IPS DF 6.9 (cell line): ENCODE results near the gene MAGI2.
A peak's percentile ranks its signal among the peaks of the same experiment; 100 is the strongest.

Source experiments
- DNase-seq: peaks from one replicate; pipeline ENCODE4 v3.0.0-alpha.2; 2013; ENCODE audit warnings: low read depth, low spot score
- H3K27ac ChIP-seq: one replicate; pipeline ENCODE4 v1.5.1; 2013; ENCODE audit warnings: low read length, control low read depth
- H3K27me3 ChIP-seq: 2 replicates; pipeline ENCODE4 v1.6.1; 2013; ENCODE audit warnings: mild to moderate bottlenecking, low read length; ENCODE audit not compliant: control insufficient read depth, insufficient read depth
- H3K36me3 ChIP-seq: 2 replicates; pipeline ENCODE4 v1.6.1; 2013; ENCODE audit warnings: low read length; ENCODE audit not compliant: control insufficient read depth, insufficient read depth
- H3K4me1 ChIP-seq: 2 replicates; pipeline ENCODE4 v1.6.1; 2013; ENCODE audit warnings: low read length; ENCODE audit not compliant: control insufficient read depth, insufficient read depth
- H3K4me3 ChIP-seq: 2 replicates; pipeline ENCODE4 v1.5.1; 2013; ENCODE audit warnings: mild to moderate bottlenecking, low read length
- H3K9me3 ChIP-seq: 2 replicates; pipeline ENCODE4 v1.6.1; 2013; ENCODE audit warnings: low read length, inconsistent platforms; ENCODE audit not compliant: control insufficient read depth, insufficient read depth
- WGBS: extraction: QIAGEN DNeasy Blood & Tissue Kit; methylation state at CpG from one replicate; pipeline ENCODE4 v1.1.7; 2013; ENCODE audit warnings: mixed read lengths, missing lambda C conversion rate; ENCODE audit not compliant: insufficient read length, insufficient coverage; 5-methylcytosine and 5-hydroxymethylcytosine counted together

The MAGI2 gene

DNA sequence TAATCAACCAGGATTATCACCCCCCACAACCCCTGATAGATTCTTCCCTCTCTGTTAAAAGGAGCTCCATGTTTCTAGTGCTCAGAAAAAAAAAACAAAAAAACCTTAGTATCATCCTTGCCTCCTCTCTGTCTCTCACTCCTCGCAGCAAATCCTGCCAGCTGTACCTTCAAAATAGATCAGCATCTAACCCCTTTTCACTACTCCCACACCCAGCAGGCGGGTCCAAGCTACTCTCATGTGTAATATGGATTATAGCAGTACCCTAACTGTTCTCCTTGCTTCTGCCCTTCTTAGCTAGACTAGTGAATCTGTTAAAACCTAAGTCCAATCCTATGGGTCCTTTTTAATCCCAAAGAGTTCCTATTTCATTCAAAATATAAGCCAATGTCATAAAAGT is 667.4 kb downstream of the MAGI2 start:
- Histone ChIP-seq H3K27me3 (no peaks in the 10 kb centered on the region), H3K4me3 (no peak overlapping the region), H3K36me3 (no peaks in the 10 kb centered on the region), H3K9me3 (no peaks in the 10 kb centered on the region), H3K4me1 (peaks cover 1% of the 10 kb centered on the region; the same call in 1 of the 2 replicates), H3K27ac (no peak overlapping the region)
- no peak for DNase-seq
- WGBS, result no CpG with 5 or more reads among the region's 2 CpGs

DNA sequence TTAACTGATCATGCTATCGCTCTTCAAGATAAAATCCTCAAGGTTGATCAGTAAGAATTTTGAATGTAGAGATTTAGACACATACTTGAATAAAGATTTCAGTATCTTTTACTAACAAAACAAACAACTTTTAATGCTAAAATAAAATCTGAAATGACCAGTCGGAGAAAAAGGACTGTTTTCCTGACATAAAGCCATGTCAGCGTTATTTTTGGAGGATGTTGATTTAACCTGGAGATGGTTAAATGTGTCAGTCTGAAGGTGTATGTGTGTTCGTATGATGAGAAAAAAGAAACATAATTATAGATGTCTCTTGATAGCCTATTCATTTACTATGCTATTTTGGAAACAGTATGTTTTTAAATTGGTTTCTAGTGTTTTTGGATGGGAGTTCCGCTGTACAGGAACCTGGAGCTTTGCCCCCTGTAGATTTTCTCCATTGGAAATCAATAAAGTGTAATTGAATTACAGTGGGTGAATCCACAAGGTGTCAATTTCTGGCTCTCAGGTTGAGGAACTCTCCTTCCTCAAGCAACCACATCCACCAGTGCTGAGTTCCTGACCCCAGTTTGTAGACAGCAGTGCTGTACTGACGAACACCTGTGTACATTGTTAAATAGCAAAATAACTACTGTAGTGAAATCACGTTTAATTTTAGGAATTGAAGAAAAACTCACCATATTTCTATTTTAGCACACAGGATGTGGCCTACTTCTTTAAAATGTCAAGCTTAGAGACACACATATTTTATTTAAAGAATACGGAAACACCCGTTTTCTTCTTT is 670.1 kb downstream of the MAGI2 start:
- no peaks in the 10 kb centered on the region for H3K9me3 ChIP-seq
- H3K36me3 ChIP-seq, result no peaks in the 10 kb centered on the region
- H3K27ac ChIP-seq, result no peak overlapping the region
- H3K4me3 ChIP-seq, result no peak overlapping the region
- WGBS, result 100% methylated on average over 1 of the region's 9 CpGs
- H3K4me1 ChIP-seq, result peaks cover 1% of the 10 kb centered on the region
- H3K27me3 ChIP-seq, result no peaks in the 10 kb centered on the region
- DNase-seq, result no peak

DNA sequence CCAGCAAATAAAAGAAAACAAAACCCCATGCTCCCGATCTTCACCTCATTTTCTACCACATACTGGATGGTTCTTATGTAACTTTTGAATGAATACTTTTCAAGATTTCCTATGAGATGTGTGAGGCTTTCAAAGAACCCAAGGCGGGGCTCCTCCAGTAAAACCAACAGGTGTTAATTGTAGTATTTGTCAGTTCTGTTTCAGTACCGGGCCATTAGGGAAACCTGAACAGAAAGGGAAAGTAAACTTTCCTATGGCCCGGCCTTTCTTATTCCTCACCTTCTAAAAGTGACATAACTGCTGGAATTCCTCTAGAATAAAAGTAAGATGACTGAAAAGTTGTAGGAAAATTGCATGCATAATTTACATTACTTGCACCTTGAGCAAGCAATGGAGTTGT is 672.9 kb downstream of the MAGI2 start:
- Histone ChIP-seq H3K4me1 (peaks cover 1% of the 10 kb centered on the region), H3K36me3 (no peaks in the 10 kb centered on the region), H3K4me3 (no peak overlapping the region), H3K27me3 (no peaks in the 10 kb centered on the region), H3K9me3 (no peaks in the 10 kb centered on the region), H3K27ac (no peak overlapping the region)
- 100% methylated on average over 1 of the region's 4 CpGs for WGBS
- DNase-seq, result no peak

DNA sequence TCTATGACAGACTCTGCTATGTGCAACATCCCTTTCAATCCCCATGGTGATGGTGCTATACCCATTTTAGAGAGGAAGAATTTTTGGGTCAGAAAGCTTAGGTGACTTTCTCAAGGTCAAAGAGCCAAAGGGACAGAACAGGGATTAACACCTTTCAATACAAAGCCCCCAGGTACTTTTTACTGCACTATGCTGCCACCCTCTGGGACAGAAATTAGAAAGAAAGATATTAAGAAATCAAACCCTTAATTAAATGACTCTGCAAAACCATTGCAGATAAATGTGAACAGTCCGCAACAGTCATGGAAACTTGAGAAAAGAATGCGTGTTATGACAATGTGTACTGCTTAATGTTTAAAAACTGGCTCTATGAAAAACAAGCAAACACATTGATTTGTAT is 673.7 kb downstream of the MAGI2 start:
- no CpG with 5 or more reads among the region's 2 CpGs for WGBS
- no peak overlapping the region for H3K4me3 ChIP-seq
- H3K4me1 ChIP-seq, result peaks cover 1% of the 10 kb centered on the region
- no peaks in the 10 kb centered on the region for H3K36me3 ChIP-seq
- H3K27ac ChIP-seq, result no peak overlapping the region
- no peaks in the 10 kb centered on the region for H3K9me3 ChIP-seq
- DNase-seq, result no peak
- no peaks in the 10 kb centered on the region for H3K27me3 ChIP-seq

DNA sequence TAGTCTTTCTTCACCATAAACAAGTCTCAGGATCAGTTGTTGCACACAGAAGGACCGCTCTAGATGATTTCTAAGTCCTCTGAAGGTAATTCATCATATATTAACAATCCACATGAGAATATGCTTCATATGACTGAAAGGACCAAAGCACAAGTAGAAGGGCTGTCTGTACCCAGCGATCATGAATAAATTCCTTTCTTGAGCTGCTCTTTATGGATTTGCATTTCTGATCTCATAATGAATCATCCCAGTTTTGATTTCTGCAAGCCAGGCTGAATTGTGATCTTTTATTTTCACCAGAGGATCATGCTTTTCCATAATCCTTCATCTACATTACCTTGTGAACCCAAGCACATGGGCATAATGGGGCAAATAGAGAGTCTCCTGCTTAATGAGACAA is 675.6 kb downstream of the MAGI2 start:
- Histone ChIP-seq H3K4me1 (no peaks in the 10 kb centered on the region; the same call in 1 of the 2 replicates), H3K9me3 (no peaks in the 10 kb centered on the region), H3K36me3 (no peaks in the 10 kb centered on the region), H3K27me3 (no peaks in the 10 kb centered on the region), H3K4me3 (no peak overlapping the region), H3K27ac (no peak overlapping the region)
- no peak for DNase-seq
- no CpG with 5 or more reads among the region's 2 CpGs for WGBS

DNA sequence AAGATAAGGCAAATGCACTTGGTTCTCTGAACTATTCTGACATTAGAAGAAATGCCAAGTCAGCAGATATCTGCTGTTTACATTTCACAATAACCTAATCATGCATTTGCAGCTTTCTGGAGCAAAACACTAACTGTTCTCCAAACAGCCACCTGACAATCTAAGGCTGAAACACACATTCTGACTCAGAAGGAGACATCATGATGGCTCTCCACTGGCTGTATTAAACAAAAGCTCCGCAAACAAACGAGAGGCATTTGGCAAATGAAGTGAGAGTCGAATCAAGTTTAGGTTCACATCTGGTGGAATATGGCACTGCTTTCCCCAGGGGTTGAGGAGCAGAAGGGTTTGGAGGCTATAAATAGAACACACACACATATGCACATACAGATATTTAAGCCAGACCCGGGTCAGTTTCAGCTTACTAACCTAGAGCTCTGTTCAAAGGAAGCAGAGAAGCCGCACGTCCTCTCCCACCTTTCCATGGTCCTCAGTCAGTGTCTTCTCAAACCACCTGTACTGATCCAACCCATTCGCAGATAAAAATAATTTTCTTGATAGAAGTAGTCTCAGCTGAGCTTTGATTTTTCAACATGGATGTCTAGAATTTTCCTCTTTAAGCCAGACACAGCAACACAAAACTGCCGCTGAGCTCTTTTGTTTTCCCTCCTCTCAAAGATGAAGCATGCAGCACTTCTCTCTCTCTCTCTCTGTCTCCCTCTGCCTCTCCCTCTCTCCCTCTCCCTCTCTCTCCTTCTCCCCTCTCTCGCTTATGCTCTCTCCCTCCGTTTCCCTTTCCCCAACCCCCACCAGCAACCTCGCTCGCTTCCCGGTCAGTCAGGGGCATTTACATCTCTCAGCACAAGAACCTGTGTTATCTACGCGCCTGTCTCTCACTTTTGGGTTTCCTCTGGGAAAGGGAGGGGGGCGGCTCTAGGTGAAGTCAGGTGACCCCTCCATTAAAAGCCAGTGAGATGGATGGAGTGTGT is 682.8 kb downstream of the MAGI2 start:
- Histone ChIP-seq H3K4me1 (no peaks in the 10 kb centered on the region), H3K4me3 (peak overlapping the region; percentile 76; the same call in 1 of the 2 replicates), H3K27ac (no peak overlapping the region), H3K36me3 (no peaks in the 10 kb centered on the region), H3K9me3 (no peaks in the 10 kb centered on the region), H3K27me3 (no peaks in the 10 kb centered on the region)
- DNase-seq, result peak; percentile 35
- no CpG with 5 or more reads among the region's 16 CpGs for WGBS

DNA sequence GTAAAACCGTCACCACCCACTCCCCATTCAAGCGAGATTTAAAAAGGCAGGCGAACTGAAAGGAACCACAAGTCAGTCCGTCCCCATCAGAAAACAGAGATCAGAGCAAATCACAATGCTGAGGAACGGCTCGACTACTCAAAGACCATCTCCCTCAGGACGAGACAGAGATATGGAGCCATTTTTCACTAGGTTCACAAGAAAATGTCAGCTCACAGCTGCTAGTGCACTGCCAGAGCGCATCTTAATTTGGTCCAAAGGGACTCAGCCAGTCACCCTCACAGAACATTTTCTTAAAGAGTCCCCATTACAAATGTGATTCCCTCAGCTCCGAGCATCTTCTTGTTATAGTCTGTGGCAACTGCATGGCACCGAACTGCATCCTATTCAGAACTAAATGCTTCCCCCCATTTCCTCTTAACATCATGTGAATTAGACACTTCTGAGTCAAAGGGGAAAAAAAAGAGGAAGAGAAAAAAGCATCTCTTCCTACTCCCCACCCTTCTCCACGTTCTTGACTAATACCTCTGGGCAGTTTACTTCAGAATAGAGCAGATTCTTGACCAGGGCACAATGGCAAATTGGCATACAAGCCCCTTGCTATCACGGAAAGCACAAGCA is 683.9 kb downstream of the MAGI2 start:
- no peaks in the 10 kb centered on the region for H3K36me3 ChIP-seq
- H3K4me3 ChIP-seq, result peak overlapping the region; percentile 71; the same call in 1 of the 2 replicates
- H3K27me3 ChIP-seq, result no peaks in the 10 kb centered on the region
- no CpG with 5 or more reads among the region's 12 CpGs for WGBS
- DNase-seq, result no peak
- H3K9me3 ChIP-seq, result no peaks in the 10 kb centered on the region
- no peaks in the 10 kb centered on the region for H3K4me1 ChIP-seq
- H3K27ac ChIP-seq, result no peak overlapping the region

DNA sequence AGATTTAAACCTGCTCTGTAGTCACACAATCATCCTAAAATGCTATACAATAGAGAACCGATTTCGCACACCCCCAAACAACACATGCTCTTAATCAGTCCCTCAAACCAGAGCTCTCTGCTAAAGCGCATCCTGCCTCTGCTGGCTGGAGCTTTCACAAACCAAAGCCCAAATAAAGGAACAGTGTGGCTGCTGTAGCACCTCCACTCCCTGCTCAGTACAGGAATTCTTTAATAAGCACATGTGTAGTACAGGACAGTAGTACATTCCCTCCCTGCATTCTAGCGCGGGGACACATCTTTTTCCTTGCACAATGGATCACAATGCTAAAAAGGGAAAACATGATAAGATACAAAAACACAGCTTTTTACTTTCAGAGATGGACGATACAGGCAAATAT is 684.6 kb downstream of the MAGI2 start:
- H3K36me3 ChIP-seq, result no peaks in the 10 kb centered on the region
- DNase-seq, result no peak
- no peak overlapping the region for H3K27ac ChIP-seq
- no peaks in the 10 kb centered on the region for H3K9me3 ChIP-seq
- H3K4me1 ChIP-seq, result no peaks in the 10 kb centered on the region
- H3K27me3 ChIP-seq, result no peaks in the 10 kb centered on the region
- H3K4me3 ChIP-seq, result peak overlapping the region; percentile 71; the same call in 1 of the 2 replicates
- WGBS, result no CpG with 5 or more reads among the region's 6 CpGs

DNA sequence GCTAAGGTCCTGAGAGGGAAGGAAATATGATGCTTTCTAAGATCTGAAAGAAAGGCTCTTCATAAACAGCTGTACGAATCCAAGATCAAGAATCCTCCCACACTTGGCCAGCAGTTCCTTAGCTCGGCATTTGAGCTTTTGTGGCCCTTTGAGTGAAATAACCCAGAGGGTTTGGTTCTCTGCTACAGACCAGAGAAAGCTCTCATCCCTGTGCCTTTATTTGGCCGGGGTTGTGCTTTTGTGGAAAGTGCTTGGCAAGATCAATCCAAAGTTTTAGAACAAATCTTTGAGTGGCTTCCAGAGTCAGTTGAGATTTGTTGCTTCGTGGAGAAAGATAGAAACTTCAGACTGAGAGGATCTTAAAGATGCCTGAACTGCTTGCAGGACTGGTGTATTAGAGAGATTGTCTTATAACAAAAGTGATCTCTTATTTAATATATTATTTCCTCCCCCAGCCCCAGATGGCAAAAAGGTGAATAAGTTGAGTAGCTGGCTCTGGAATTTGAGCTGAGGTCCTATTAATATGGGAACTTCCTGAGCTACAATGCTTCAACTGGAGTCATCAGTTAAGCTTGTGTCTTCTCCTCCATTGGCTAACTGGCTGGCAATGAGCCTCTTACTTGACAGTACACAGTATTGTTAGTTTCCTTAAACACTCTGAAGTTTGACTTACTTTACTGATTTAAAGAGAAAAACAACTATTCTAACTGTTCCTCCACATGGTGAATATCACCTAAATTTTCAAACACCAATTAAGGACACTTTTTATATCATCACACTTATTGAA is 687.3 kb downstream of the MAGI2 start:
- no peak overlapping the region for H3K4me3 ChIP-seq
- H3K36me3 ChIP-seq, result no peaks in the 10 kb centered on the region
- no peaks in the 10 kb centered on the region for H3K9me3 ChIP-seq
- no peaks in the 10 kb centered on the region for H3K27me3 ChIP-seq
- H3K27ac ChIP-seq, result no peak overlapping the region
- DNase-seq, result no peak
- no peaks in the 10 kb centered on the region for H3K4me1 ChIP-seq
- no CpG with 5 or more reads among the region's 4 CpGs for WGBS
